Mesothelial cell of epicardium (in vitro differentiated cells): Measurements from ENCODE around the gene LRRFIP1. TPM values are rescaled to one million over a fixed set of nuclear protein-coding genes. Genes with fewer than 3 reads are reported as not detected.

Experiments
- DNase-seq, 2 experiments: peaks; one replicate each; pipeline ENCODE4 v3.0.0; 2021; ENCODE audit warnings: low spot score in 2 of 2; ENCODE audit not compliant: unreplicated experiment in 2 of 2
- H3K27ac Mint-ChIP-seq: 2 replicates; pipeline ENCODE4 v1.8.0; 2021; ENCODE audit warnings: mixed read lengths
- H3K27me3 Mint-ChIP-seq: 2 replicates; pipeline ENCODE4 v1.8.0; 2021; ENCODE audit warnings: low read depth, mixed read lengths
- H3K36me3 Mint-ChIP-seq: 2 replicates; pipeline ENCODE4 v1.8.0; 2021; ENCODE audit warnings: mixed read lengths
- H3K4me1 Mint-ChIP-seq: 2 replicates; pipeline ENCODE4 v1.8.0; 2021; ENCODE audit warnings: mixed read lengths
- H3K4me3 Mint-ChIP-seq: 2 replicates; pipeline ENCODE4 v1.8.0; 2021; ENCODE audit warnings: mild to moderate bottlenecking, moderate library complexity, mixed read lengths
- H3K9me3 Mint-ChIP-seq: 2 replicates; pipeline ENCODE4 v1.8.0; 2021; ENCODE audit warnings: mixed read lengths
- total RNA-seq: library from RNA; stranded (reverse); gene quantifications from 3 replicates; pipeline ENCODE4 v1.2.1, GENCODE V29; 2021
- TF ChIP-seq, protein P1 (sequence below): fragments of 200-600 bp; sonication (generic); IDR thresholded peaks from one replicate; pipeline ENCODE4 v1.5.0; 2021; ENCODE audit warnings: antibody characterized with exemption; ENCODE audit not compliant: unreplicated experiment

The LRRFIP1 gene
- total RNA-seq, 1 donor from 2014 or later, result 47.5 TPM

GRCh38 chr2:237752761-237753165 is 125.4 kb downstream of the LRRFIP1 start:
- Mint-ChIP-seq H3K27ac (no peak overlapping the region), H3K9me3 (no peaks in the 10 kb centered on the region), H3K27me3 (no peaks in the 10 kb centered on the region), H3K36me3 (peaks cover 49% of the 10 kb centered on the region), H3K4me1 (peaks cover 9% of the 10 kb centered on the region), H3K4me3 (no peak overlapping the region)
- no peak for DNase-seq
- TF ChIP-seq, protein P1, sequence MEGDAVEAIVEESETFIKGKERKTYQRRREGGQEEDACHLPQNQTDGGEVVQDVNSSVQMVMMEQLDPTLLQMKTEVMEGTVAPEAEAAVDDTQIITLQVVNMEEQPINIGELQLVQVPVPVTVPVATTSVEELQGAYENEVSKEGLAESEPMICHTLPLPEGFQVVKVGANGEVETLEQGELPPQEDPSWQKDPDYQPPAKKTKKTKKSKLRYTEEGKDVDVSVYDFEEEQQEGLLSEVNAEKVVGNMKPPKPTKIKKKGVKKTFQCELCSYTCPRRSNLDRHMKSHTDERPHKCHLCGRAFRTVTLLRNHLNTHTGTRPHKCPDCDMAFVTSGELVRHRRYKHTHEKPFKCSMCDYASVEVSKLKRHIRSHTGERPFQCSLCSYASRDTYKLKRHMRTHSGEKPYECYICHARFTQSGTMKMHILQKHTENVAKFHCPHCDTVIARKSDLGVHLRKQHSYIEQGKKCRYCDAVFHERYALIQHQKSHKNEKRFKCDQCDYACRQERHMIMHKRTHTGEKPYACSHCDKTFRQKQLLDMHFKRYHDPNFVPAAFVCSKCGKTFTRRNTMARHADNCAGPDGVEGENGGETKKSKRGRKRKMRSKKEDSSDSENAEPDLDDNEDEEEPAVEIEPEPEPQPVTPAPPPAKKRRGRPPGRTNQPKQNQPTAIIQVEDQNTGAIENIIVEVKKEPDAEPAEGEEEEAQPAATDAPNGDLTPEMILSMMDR, result no peak

GRCh38 chr2:237754182-237754581 is 126.8 kb downstream of the LRRFIP1 start:
- Mint-ChIP-seq H3K27me3 (no peaks in the 10 kb centered on the region), H3K9me3 (no peaks in the 10 kb centered on the region), H3K27ac (peak overlapping the region; percentile 71), H3K4me1 (peaks cover 9% of the 10 kb centered on the region), H3K4me3 (no peak overlapping the region), H3K36me3 (peaks cover 51% of the 10 kb centered on the region)
- TF ChIP-seq, protein P1, result no peak
- DNase-seq, result no peak

GRCh38 chr2:237754626-237755248 is 127.3 kb downstream of the LRRFIP1 start:
- H3K27ac Mint-ChIP-seq, result peak overlapping the region; percentile 71
- no peak overlapping the region for H3K4me3 Mint-ChIP-seq
- H3K27me3 Mint-ChIP-seq, result no peaks in the 10 kb centered on the region
- no peak for DNase-seq
- TF ChIP-seq, protein P1, result no peak
- no peaks in the 10 kb centered on the region for H3K9me3 Mint-ChIP-seq
- H3K4me1 Mint-ChIP-seq, result peaks cover 9% of the 10 kb centered on the region
- H3K36me3 Mint-ChIP-seq, result peaks cover 47% of the 10 kb centered on the region

DNA sequence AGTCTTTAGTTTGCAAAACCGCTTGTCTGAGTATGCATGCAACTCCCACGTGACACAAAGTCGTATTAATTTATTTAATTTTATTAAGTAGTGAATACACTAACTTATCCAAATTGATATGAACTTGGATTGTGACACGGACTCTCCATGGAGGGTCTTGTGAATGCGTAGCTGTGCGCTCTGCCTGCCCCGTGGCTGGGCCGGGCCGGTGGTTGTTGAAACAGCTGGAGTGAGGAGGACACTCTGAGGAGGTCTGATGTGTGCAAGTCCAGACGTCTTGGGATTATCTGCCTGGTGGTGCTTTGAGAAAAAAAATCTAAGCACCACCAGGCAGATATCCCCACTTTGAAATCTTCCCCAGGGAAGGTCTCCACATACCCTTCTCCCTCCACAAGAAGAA is 130.2 kb downstream of the LRRFIP1 start:
- Mint-ChIP-seq H3K4me3 (no peak overlapping the region), H3K27ac (no peak overlapping the region), H3K9me3 (no peaks in the 10 kb centered on the region), H3K4me1 (peaks cover 12% of the 10 kb centered on the region), H3K27me3 (no peaks in the 10 kb centered on the region), H3K36me3 (peaks cover 53% of the 10 kb centered on the region)
- DNase-seq, result no peak
- TF ChIP-seq, protein P1, result no peak

GRCh38 chr2:237758185-237758584 is 130.8 kb downstream of the LRRFIP1 start:
- Mint-ChIP-seq H3K4me1 (peaks cover 12% of the 10 kb centered on the region), H3K27me3 (no peaks in the 10 kb centered on the region), H3K9me3 (no peaks in the 10 kb centered on the region), H3K4me3 (no peak overlapping the region), H3K36me3 (peaks cover 56% of the 10 kb centered on the region), H3K27ac (no peak overlapping the region)
- TF ChIP-seq, protein P1, result no peak
- no peak for DNase-seq

- H3K27ac Mint-ChIP-seq, result no peak overlapping the region
- H3K4me1 Mint-ChIP-seq, result peaks cover 11% of the 10 kb centered on the region
- TF ChIP-seq, protein P1, result no peak
- H3K9me3 Mint-ChIP-seq, result no peaks in the 10 kb centered on the region
- H3K27me3 Mint-ChIP-seq, result no peaks in the 10 kb centered on the region
- H3K36me3 Mint-ChIP-seq, result peaks cover 61% of the 10 kb centered on the region
- no peak overlapping the region for H3K4me3 Mint-ChIP-seq
- no peak for DNase-seq
Observed at GRCh38 chr2:237759176-237759575, 131.8 kb downstream of the LRRFIP1 start.
